Activated CD4-positive, alpha-beta memory T cell treated with anti-CD3 and anti-CD28 coated beads for 36 hours (primary cell): ENCODE data around the gene ATP6V1B1. TPM values are rescaled to one million over a fixed set of nuclear protein-coding genes. Genes with fewer than 3 reads are reported as not detected.

Experiments
- CTCF ChIA-PET: fragments of 350-600 bp; sonication (Branson Sonifier 250); formaldehyde crosslinking; loops from one replicate; lab custom pipeline; 2021; ENCODE audit warnings: antibody characterized with exemption, inconsistent platforms; lab: Charles Lee
- POLR2A ChIA-PET: fragments of 350-600 bp; sonication (Branson Sonifier 250); formaldehyde crosslinking; loops from one replicate; lab custom pipeline; 2021; ENCODE audit warnings: antibody characterized with exemption; lab: Charles Lee
- DNase-seq: peaks from one replicate; pipeline ENCODE4 v3.0.0-alpha.2; 2020
- H3K27ac Mint-ChIP-seq: one replicate; pipeline ENCODE4 v1.8.0; 2021; ENCODE audit warnings: mixed read lengths
- H3K27me3 Mint-ChIP-seq: one replicate; pipeline ENCODE4 v1.8.0; 2021; ENCODE audit warnings: mixed read lengths
- H3K36me3 Mint-ChIP-seq: one replicate; pipeline ENCODE4 v1.8.0; 2021; ENCODE audit warnings: mixed read lengths
- H3K4me1 Mint-ChIP-seq: one replicate; pipeline ENCODE4 v1.8.0; 2021; ENCODE audit warnings: low read depth, mixed read lengths
- H3K4me3 Mint-ChIP-seq: one replicate; pipeline ENCODE4 v1.8.0; 2021; ENCODE audit warnings: mild to moderate bottlenecking, mixed read lengths
- H3K9me3 Mint-ChIP-seq: one replicate; pipeline ENCODE4 v1.8.0; 2021; ENCODE audit warnings: mixed read lengths
- intact Hi-C: fragments of 100-400 bp; cut with micrococcal nuclease; formaldehyde crosslinking; loops from one replicate; pipeline ENCODE4 v1.15.1; 2023
- total RNA-seq, 2 experiments: library from RNA; stranded (reverse); gene quantifications; one replicate each; pipeline ENCODE4 v1.2.3, GENCODE V29; 2021

Gene ATP6V1B1
- total RNA-seq, 2 experiments from 2014 or later, result not detected

GRCh38 chr2:70942396-70943204 is 6.9 kb downstream of the ATP6V1B1 start:
- intact Hi-C loops, result loop anchor here (10.0 kb wide), 1 partner anchor 288 kb away; no protein-coding TSS in a partner anchor
- H3K27ac Mint-ChIP-seq, result no peak overlapping the region
- H3K4me3 Mint-ChIP-seq, result no peak overlapping the region
- H3K9me3 Mint-ChIP-seq, result no peaks in the 10 kb centered on the region
- peaks cover 1% of the 10 kb centered on the region for H3K4me1 Mint-ChIP-seq
- no peak for DNase-seq
- CTCF ChIA-PET, result interaction anchor here (1.0 to 6.6 kb wide), 5 partner anchors 21 to 80 kb away, joined by 3 to 88 read pairs (median 4); no protein-coding TSS in a partner anchor
- H3K27me3 Mint-ChIP-seq, result peaks cover 5% of the 10 kb centered on the region
- POLR2A ChIA-PET, result no interaction called here
- no peaks in the 10 kb centered on the region for H3K36me3 Mint-ChIP-seq

GRCh38 chr2:70943205-70943871 is 7.6 kb downstream of the ATP6V1B1 start:
- POLR2A ChIA-PET, result no interaction called here
- CTCF ChIA-PET, result interaction anchor here (6.6 kb wide), 1 partner anchor 73 kb away, joined by 88 read pairs; no protein-coding TSS in a partner anchor
- Mint-ChIP-seq H3K27me3 (peaks cover 9% of the 10 kb centered on the region), H3K4me1 (peaks cover 9% of the 10 kb centered on the region), H3K27ac (no peak overlapping the region), H3K36me3 (no peaks in the 10 kb centered on the region), H3K4me3 (no peak overlapping the region), H3K9me3 (no peaks in the 10 kb centered on the region)
- DNase-seq, result no peak
- intact Hi-C loops, result loop anchor here (10.0 kb wide), 1 partner anchor 289 kb away; no protein-coding TSS in a partner anchor

GRCh38 chr2:70944111-70944690 is 8.5 kb downstream of the ATP6V1B1 start:
- intact Hi-C loops, result loop anchor here (10.0 kb wide), 1 partner anchor 289 kb away; no protein-coding TSS in a partner anchor
- H3K27me3 Mint-ChIP-seq, result peaks cover 8% of the 10 kb centered on the region
- peaks cover 10% of the 10 kb centered on the region for H3K4me1 Mint-ChIP-seq
- no peak overlapping the region for H3K27ac Mint-ChIP-seq
- no peak overlapping the region for H3K4me3 Mint-ChIP-seq
- no peak for DNase-seq
- no peaks in the 10 kb centered on the region for H3K9me3 Mint-ChIP-seq
- ChIA-PET CTCF (interaction anchor here (6.6 kb wide), 1 partner anchor 74 kb away, joined by 88 read pairs; no protein-coding TSS in a partner anchor), POLR2A (no interaction called here)
- H3K36me3 Mint-ChIP-seq, result no peaks in the 10 kb centered on the region

- intact Hi-C loops, result loop anchor here (1.0 to 10.0 kb wide), 3 partner anchors 84 to 292 kb away; no protein-coding TSS in a partner anchor
- H3K27me3 Mint-ChIP-seq, result peaks cover 8% of the 10 kb centered on the region
- CTCF ChIA-PET, result interaction anchor here (0.6 to 6.6 kb wide), 23 partner anchors 12 to 642 kb away, joined by 3 to 88 read pairs (median 6); partner anchors contain the start of genes ATP6V1B1 and FIGLA
- H3K4me3 Mint-ChIP-seq, result no peak overlapping the region
- H3K4me1 Mint-ChIP-seq, result peaks cover 10% of the 10 kb centered on the region
- POLR2A ChIA-PET, result no interaction called here
- no peaks in the 10 kb centered on the region for H3K36me3 Mint-ChIP-seq
- H3K9me3 Mint-ChIP-seq, result no peaks in the 10 kb centered on the region
- DNase-seq, result peak; percentile 65
- H3K27ac Mint-ChIP-seq, result no peak overlapping the region
Measured at GRCh38 chr2:70946832-70947442, 11.2 kb downstream of the ATP6V1B1 start.

- intact Hi-C loops, result loop anchor here (1.0 to 10.0 kb wide), 4 partner anchors 76 to 293 kb away; no protein-coding TSS in a partner anchor
- Mint-ChIP-seq H3K36me3 (no peaks in the 10 kb centered on the region), H3K4me3 (no peak overlapping the region), H3K27me3 (peaks cover 8% of the 10 kb centered on the region), H3K9me3 (no peaks in the 10 kb centered on the region), H3K4me1 (peaks cover 10% of the 10 kb centered on the region), H3K27ac (no peak overlapping the region)
- ChIA-PET CTCF (interaction anchor here (0.6 to 6.6 kb wide), 38 partner anchors 9 to 643 kb away, joined by 3 to 88 read pairs (median 4); partner anchors contain the start of genes ATP6V1B1, FIGLA and PAIP2B), POLR2A (no interaction called here)
- peak; percentile 7 for DNase-seq
Measured at GRCh38 chr2:70947556-70948184, 12.0 kb downstream of the ATP6V1B1 start.

- no peaks in the 10 kb centered on the region for H3K36me3 Mint-ChIP-seq
- ChIA-PET CTCF (interaction anchor here (0.6 to 6.6 kb wide), 40 partner anchors 9 to 646 kb away, joined by 3 to 88 read pairs (median 4); partner anchors contain the start of genes FIGLA and PAIP2B), POLR2A (no interaction called here)
- no peak overlapping the region for H3K27ac Mint-ChIP-seq
- peaks cover 9% of the 10 kb centered on the region for H3K27me3 Mint-ChIP-seq
- no peaks in the 10 kb centered on the region for H3K9me3 Mint-ChIP-seq
- peak; percentile 81 for DNase-seq
- peak overlapping the region; percentile 65 for H3K4me3 Mint-ChIP-seq
- peaks cover 10% of the 10 kb centered on the region for H3K4me1 Mint-ChIP-seq
- intact Hi-C loops, result loop anchor here (1.0 to 10.0 kb wide), 2 partner anchors 77 to 294 kb away; no protein-coding TSS in a partner anchor
Measured at GRCh38 chr2:70948337-70949003, 12.8 kb downstream of the ATP6V1B1 start.

- peaks cover 10% of the 10 kb centered on the region for H3K27me3 Mint-ChIP-seq
- no peaks in the 10 kb centered on the region for H3K9me3 Mint-ChIP-seq
- no peaks in the 10 kb centered on the region for H3K36me3 Mint-ChIP-seq
- no peak overlapping the region for H3K4me3 Mint-ChIP-seq
- intact Hi-C loops, result loop anchor here (10.0 kb wide), 1 partner anchor 294 kb away; no protein-coding TSS in a partner anchor
- no peak overlapping the region for H3K27ac Mint-ChIP-seq
- POLR2A ChIA-PET, result no interaction called here
- DNase-seq, result no peak
- CTCF ChIA-PET, result interaction anchor here (0.6 to 6.6 kb wide), 39 partner anchors 10 to 646 kb away, joined by 3 to 88 read pairs (median 4); partner anchors contain the start of genes FIGLA and PAIP2B
- peaks cover 10% of the 10 kb centered on the region for H3K4me1 Mint-ChIP-seq
Measured at GRCh38 chr2:70949086-70949485, 13.4 kb downstream of the ATP6V1B1 start.

GRCh38 chr2:70954886-70955285 is 19.2 kb downstream of the ATP6V1B1 start:
- DNase-seq, result peak; percentile 1
- intact Hi-C loops, result no loop called here
- POLR2A ChIA-PET, result no interaction called here
- no peaks in the 10 kb centered on the region for H3K9me3 Mint-ChIP-seq
- CTCF ChIA-PET, result interaction anchor here (1.1 to 1.7 kb wide), 2 partner anchors 30 to 84 kb away, joined by 5 to 9 read pairs; no protein-coding TSS in a partner anchor
- H3K4me3 Mint-ChIP-seq, result no peak overlapping the region
- no peaks in the 10 kb centered on the region for H3K36me3 Mint-ChIP-seq
- H3K4me1 Mint-ChIP-seq, result peaks cover 2% of the 10 kb centered on the region
- H3K27me3 Mint-ChIP-seq, result peaks cover 27% of the 10 kb centered on the region
- H3K27ac Mint-ChIP-seq, result no peak overlapping the region

- Mint-ChIP-seq H3K27ac (no peak overlapping the region), H3K4me1 (peaks cover 2% of the 10 kb centered on the region), H3K4me3 (no peak overlapping the region), H3K36me3 (no peaks in the 10 kb centered on the region), H3K27me3 (peaks cover 27% of the 10 kb centered on the region), H3K9me3 (no peaks in the 10 kb centered on the region)
- intact Hi-C loops, result no loop called here
- ChIA-PET CTCF (no interaction called here), POLR2A (no interaction called here)
- DNase-seq, result no peak
Measured at GRCh38 chr2:70956141-70956540, 20.4 kb downstream of the ATP6V1B1 start.

- Mint-ChIP-seq H3K27me3 (peaks cover 28% of the 10 kb centered on the region), H3K4me3 (no peak overlapping the region), H3K27ac (no peak overlapping the region), H3K36me3 (no peaks in the 10 kb centered on the region), H3K9me3 (no peaks in the 10 kb centered on the region), H3K4me1 (peaks cover 2% of the 10 kb centered on the region)
- DNase-seq, result peak; percentile 3
- POLR2A ChIA-PET, result no interaction called here
- CTCF ChIA-PET, result no interaction called here
- intact Hi-C loops, result no loop called here
Measured at GRCh38 chr2:70957798-70958197, 22.1 kb downstream of the ATP6V1B1 start.
